ENCODE data around the gene EML6.

Gene EML6

DNA sequence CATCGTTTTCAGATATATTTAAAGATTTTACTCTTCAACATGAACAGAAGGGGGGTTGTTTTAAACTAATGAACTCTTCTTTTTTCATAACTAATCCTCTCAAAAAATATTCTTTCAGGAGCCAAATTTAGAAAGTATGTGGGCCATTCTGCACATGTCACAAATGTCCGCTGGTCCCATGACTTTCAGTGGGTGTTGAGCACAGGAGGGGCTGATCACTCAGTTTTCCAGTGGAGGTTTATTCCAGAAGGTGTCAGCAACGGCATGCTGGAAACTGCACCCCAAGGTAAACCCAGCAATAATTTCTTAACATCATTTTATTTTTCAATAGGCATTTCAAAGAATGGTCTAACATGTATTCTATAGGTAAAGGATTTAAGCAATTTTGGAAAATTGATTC lies 136.0 kb downstream of the EML6 start:
- Histone ChIP-seq H3K4me2 (ENCODE audit: low read depth, low read length, poor library complexity, severe bottlenecking) (no peak overlapping the region), H3K4me3 (ENCODE audit: low read length, poor library complexity, severe bottlenecking) (no peak overlapping the region), H3K9me2 (replicated peaks; ENCODE audit: low read depth, low read length) (no peaks in the 10 kb centered on the region), H2AFZ (ENCODE audit: low read length) (no peak overlapping the region), H3F3A (ENCODE audit: low read depth) (no peaks in the 10 kb centered on the region), H3K79me2 (ENCODE audit: insufficient read depth, low read length) (no peaks in the 10 kb centered on the region), H4K20me1 (ENCODE audit: insufficient read depth, low read length, poor library complexity, severe bottlenecking) (no peaks in the 10 kb centered on the region), H3K9ac (ENCODE audit: low read depth, low read length, poor library complexity, severe bottlenecking) (no peak overlapping the region), H3K9me3 (ENCODE audit: insufficient read depth, low read depth, low read length) (no peaks in the 10 kb centered on the region), H3K27me3 (ENCODE audit: insufficient read depth, low read length, poor library complexity, severe bottlenecking) (no peaks in the 10 kb centered on the region), H3K4me1 (ENCODE audit: insufficient read depth, low read length, poor library complexity, severe bottlenecking) (no peaks in the 10 kb centered on the region), H3K36me3 (ENCODE audit: insufficient read depth, low read length) (no peaks in the 10 kb centered on the region)
- TF ChIP-seq EZH2phosphoT487 (IDR thresholded peaks at IDR 0.05; ENCODE audit: borderline replicate concordance) (no peak), CTCF (conservative IDR thresholded peaks at IDR 0.05; ENCODE audit: low read length) (no peak)

DNA sequence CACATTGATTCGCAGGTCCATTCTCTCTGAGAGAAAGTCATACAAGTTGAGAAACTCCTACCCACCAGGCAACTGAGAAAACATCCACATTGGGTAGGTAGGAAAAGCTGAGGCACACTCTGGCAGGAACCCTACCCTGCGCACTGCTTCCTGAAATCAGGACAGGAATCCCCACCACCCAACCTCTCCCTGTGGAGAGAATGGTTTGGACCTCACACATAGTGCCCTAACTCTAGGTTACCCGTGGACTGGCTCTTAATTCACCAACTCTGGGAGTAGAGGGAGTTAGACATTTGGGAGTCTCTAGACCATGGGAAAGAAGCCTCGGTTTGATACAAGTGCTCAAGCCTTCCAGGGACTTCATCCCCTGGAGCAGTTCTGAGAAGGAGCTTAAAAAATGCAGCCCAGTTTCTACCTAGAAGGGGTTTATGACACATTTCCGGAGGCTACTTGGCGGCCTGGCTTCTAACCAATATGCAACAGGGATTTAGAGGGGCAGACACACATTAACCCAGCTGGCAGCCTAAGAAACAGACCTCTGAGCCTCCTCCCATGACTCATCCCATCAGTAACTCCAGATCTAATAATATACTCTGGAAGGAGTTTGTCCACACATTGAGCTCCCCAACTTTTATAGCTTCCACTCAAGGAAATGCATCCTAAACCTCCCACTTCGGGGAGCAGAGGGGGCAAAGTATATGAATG lies 136.7 kb downstream of the EML6 start:
- Histone ChIP-seq H3K79me2 (ENCODE audit: insufficient read depth, low read length) (no peaks in the 10 kb centered on the region), H3K9me2 (replicated peaks; ENCODE audit: low read depth, low read length) (no peaks in the 10 kb centered on the region), H3K4me2 (ENCODE audit: low read depth, low read length, poor library complexity, severe bottlenecking) (no peak overlapping the region), H3K36me3 (ENCODE audit: insufficient read depth, low read length) (no peaks in the 10 kb centered on the region), H3K4me3 (ENCODE audit: low read length, poor library complexity, severe bottlenecking) (no peak overlapping the region), H3K9ac (ENCODE audit: low read depth, low read length, poor library complexity, severe bottlenecking) (no peak overlapping the region), H3K9me3 (ENCODE audit: insufficient read depth, low read depth, low read length) (no peaks in the 10 kb centered on the region), H2AFZ (ENCODE audit: low read length) (no peak overlapping the region), H3K4me1 (ENCODE audit: insufficient read depth, low read length, poor library complexity, severe bottlenecking) (no peaks in the 10 kb centered on the region), H3F3A (ENCODE audit: low read depth) (no peaks in the 10 kb centered on the region), H3K27me3 (ENCODE audit: insufficient read depth, low read length, poor library complexity, severe bottlenecking) (no peaks in the 10 kb centered on the region), H4K20me1 (ENCODE audit: insufficient read depth, low read length, poor library complexity, severe bottlenecking) (no peaks in the 10 kb centered on the region)
- TF ChIP-seq CTCF (conservative IDR thresholded peaks at IDR 0.05; ENCODE audit: low read length) = no peak
- TF ChIP-seq EZH2phosphoT487 (IDR thresholded peaks at IDR 0.05; ENCODE audit: borderline replicate concordance) = no peak

DNA sequence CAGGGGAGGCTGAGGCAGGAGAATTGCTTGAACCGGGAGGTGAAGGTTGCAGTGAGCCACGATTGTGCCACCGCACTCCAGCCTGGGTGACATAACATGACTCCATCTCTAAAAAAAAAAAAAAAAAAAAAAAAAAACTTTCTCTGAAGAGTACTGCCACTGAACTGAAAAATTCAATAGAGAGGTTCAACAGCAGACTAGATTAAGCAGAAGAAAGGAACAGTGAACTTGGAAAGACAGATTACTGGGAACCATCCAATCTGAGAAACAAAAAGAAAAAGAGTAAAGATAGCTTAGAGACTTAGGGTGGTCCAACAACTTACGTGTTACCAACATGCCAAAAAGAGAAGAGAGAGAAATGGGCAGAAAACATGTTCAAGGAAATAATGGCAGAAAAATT lies 138.8 kb downstream of the EML6 start:
- no peaks in the 10 kb centered on the region for H3K79me2 ChIP-seq (ENCODE audit: insufficient read depth, low read length)
- no peaks in the 10 kb centered on the region for H3K27me3 ChIP-seq (ENCODE audit: insufficient read depth, low read length, poor library complexity, severe bottlenecking)
- H3K36me3 ChIP-seq (ENCODE audit: insufficient read depth, low read length) = no peaks in the 10 kb centered on the region
- H3K4me1 ChIP-seq (ENCODE audit: insufficient read depth, low read length, poor library complexity, severe bottlenecking) = peaks cover 8% of the 10 kb centered on the region
- H3F3A ChIP-seq (ENCODE audit: low read depth) = no peaks in the 10 kb centered on the region
- H3K9ac ChIP-seq (ENCODE audit: low read depth, low read length, poor library complexity, severe bottlenecking) = no peak overlapping the region
- H3K9me2 ChIP-seq (replicated peaks; ENCODE audit: low read depth, low read length) = no peaks in the 10 kb centered on the region
- TF ChIP-seq EZH2phosphoT487 (IDR thresholded peaks at IDR 0.05; ENCODE audit: borderline replicate concordance) (no peak), CTCF (conservative IDR thresholded peaks at IDR 0.05; ENCODE audit: low read length) (no peak)
- no peaks in the 10 kb centered on the region for H4K20me1 ChIP-seq (ENCODE audit: insufficient read depth, low read length, poor library complexity, severe bottlenecking)
- H3K9me3 ChIP-seq (ENCODE audit: insufficient read depth, low read depth, low read length) = no peaks in the 10 kb centered on the region
- H2AFZ ChIP-seq (ENCODE audit: low read length) = no peak overlapping the region
- H3K4me3 ChIP-seq (ENCODE audit: low read length, poor library complexity, severe bottlenecking) = no peak overlapping the region
- H3K4me2 ChIP-seq (ENCODE audit: low read depth, low read length, poor library complexity, severe bottlenecking) = no peak overlapping the region
